HG02798 (cell line): ENCODE results near the gene AP2A1.
"Not testable (repeated sequence)": the region's sequence is repeated elsewhere in the genome, so short reads cannot be mapped to it uniquely, and the experiment has no call there.

Source experiments
- ATAC-seq: cut with Tn5 transposase; IDR thresholded peaks from one replicate; pipeline ENCODE4 v1.9.1; 2021; ENCODE audit warnings: mild to moderate bottlenecking; ENCODE audit not compliant: unreplicated experiment, poor library complexity

AP2A1 gene

GRCh38 chr19:49766930-49767299 is at the start of gene AP2A1:
TSS of gene AP2A1 (plus strand) at chr19:49767001. CDS start at chr19:49767134, 133 bp downstream.
- ATAC-seq, result no peak

GRCh38 chr19:49718511-49718910 is 48.3 kb upstream of the AP2A1 start:
- ATAC-seq, result no peak

- ATAC-seq, result no peak
These were observed 47.8 kb upstream of the AP2A1 start for GRCh38 chr19:49718991-49719390.

- ATAC-seq, result not testable (repeated sequence)
These were observed 47.4 kb upstream of the AP2A1 start for GRCh38 chr19:49719420-49719819.

GRCh38 chr19:49727217-49728030 is 39.4 kb upstream of the AP2A1 start:
- no peak for ATAC-seq

- ATAC-seq, result no peak
These were observed 36.6 kb upstream of the AP2A1 start for GRCh38 chr19:49730166-49730565.

GRCh38 chr19:49738268-49738667 is 28.5 kb upstream of the AP2A1 start:
- ATAC-seq, result no peak

GRCh38 chr19:49739098-49739497 is 27.7 kb upstream of the AP2A1 start:
- ATAC-seq, result no peak

GRCh38 chr19:49739933-49740332 is 26.9 kb upstream of the AP2A1 start:
- no peak for ATAC-seq

GRCh38 chr19:49741210-49741844 is 25.5 kb upstream of the AP2A1 start:
- ATAC-seq, result no peak

GRCh38 chr19:49744946-49745381 is 21.8 kb upstream of the AP2A1 start:
- no peak for ATAC-seq

- ATAC-seq, result no peak
These were observed 20.4 kb upstream of the AP2A1 start for GRCh38 chr19:49746206-49746958.

GRCh38 chr19:49749055-49749716 is 17.6 kb upstream of the AP2A1 start:
- no peak for ATAC-seq

- no peak for ATAC-seq
These were observed 17.0 kb upstream of the AP2A1 start for GRCh38 chr19:49749771-49750170.

GRCh38 chr19:49752701-49753100 is 14.1 kb upstream of the AP2A1 start:
- no peak for ATAC-seq

- ATAC-seq, result no peak
These were observed 10.8 kb upstream of the AP2A1 start for GRCh38 chr19:49755956-49756355.

GRCh38 chr19:49758292-49758691 is 8.5 kb upstream of the AP2A1 start:
- no peak for ATAC-seq

GRCh38 chr19:49761249-49761624 is 5.6 kb upstream of the AP2A1 start:
- ATAC-seq, result no peak

GRCh38 chr19:49761625-49762311 is 5.0 kb upstream of the AP2A1 start:
- ATAC-seq, result no peak

GRCh38 chr19:49763230-49763629 is 3.6 kb upstream of the AP2A1 start, which contains the start of gene TSKS:
TSS of gene TSKS (minus strand) at chr19:49763306. CDS start at chr19:49763247, 59 bp downstream.
- ATAC-seq, result no peak
